GM19467 (cell line): ENCODE results near the gene NME7.

Experiments used
- ATAC-seq: cut with Tn5 transposase; IDR thresholded peaks from one replicate; pipeline ENCODE4 v1.9.1; 2021; ENCODE audit warnings: mild to moderate bottlenecking, moderate library complexity; ENCODE audit not compliant: unreplicated experiment

NME7 gene

GRCh38 chr1:169163059-169163458 is 204.5 kb downstream of the NME7 start:
- no peak for ATAC-seq

GRCh38 chr1:169161496-169162194 is 206.0 kb downstream of the NME7 start:
- ATAC-seq, result peak; percentile 65

- no peak for ATAC-seq
Observed at GRCh38 chr1:169160845-169161495, 206.6 kb downstream of the NME7 start.

DNA sequence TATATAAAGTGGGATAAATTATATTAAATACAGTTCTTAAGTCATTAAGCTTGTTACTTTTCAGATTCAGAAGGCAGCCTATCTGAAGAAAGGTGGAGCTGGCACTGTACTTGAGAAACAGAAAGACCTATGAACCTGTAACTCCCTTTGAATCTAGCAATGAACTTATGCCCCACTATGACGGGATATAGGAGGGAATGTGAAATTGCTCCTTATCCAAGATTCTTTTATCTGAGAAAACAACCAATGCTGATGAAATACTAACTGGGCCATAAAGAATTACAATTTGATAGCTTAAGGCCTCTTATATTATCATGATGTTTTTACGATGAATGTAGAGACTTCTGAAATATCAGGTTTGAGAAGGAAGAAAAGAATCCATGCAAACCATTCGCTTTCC is 211.0 kb downstream of the NME7 start:
- no peak for ATAC-seq

GRCh38 chr1:169155675-169156074 is 211.9 kb downstream of the NME7 start:
- ATAC-seq, result no peak

DNA sequence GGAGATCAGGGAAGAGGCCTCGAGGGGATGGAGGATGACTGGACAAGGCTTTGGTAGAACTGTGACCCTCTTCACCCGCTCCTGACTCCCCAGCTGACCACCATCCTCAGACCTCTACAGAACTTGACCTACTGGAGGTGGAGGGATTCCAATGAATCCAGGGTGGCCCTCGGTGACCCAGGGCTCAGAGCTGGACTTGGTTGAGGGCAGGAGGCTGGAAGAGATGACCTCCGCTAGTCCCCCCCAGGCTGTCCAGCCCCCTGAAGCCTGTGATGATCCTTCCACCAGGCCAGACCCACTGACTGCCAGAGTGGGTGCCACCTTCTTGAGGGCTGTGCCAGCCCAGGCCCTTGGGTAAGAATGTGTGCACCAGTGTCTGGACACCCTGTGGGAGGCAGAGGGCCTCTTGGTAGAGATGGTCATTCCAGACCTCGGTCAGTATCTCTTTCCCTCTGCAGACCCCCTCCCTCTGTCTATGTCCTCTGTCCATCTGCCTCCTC is 216.2 kb downstream of the NME7 start:
- no peak for ATAC-seq

DNA sequence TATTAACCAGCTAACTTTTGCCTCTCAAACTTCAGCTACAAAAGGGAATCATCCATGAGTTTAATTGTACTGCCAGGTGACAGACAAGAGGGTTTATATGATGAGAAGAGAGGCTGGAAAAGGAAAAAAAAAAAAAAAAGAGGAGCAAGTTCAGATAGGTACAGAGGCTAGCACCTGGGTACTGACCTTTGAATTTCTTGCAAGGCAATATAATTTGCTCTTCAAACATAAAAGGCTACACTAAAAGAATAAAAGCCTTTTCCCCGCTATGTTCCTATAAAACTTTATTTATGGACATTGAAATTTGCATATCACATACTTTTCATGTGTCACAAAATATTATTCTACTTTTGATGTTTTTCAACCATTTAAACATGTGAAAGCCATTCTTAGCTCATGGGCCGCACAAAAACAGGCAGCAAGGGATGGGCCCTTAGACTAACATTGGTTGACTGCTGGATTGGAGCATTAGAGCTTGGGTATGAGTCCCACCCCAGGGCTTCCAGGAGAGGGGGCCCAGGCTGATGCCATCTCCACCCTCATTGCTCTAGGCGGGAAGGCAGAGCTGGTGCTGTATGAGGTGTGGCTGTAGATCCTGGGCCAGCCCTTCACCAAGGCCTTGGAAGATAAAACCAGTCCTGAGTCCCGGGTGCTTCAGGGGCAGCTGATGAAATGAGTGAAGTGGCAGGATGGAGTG is 216.8 kb downstream of the NME7 start:
- no peak for ATAC-seq

DNA sequence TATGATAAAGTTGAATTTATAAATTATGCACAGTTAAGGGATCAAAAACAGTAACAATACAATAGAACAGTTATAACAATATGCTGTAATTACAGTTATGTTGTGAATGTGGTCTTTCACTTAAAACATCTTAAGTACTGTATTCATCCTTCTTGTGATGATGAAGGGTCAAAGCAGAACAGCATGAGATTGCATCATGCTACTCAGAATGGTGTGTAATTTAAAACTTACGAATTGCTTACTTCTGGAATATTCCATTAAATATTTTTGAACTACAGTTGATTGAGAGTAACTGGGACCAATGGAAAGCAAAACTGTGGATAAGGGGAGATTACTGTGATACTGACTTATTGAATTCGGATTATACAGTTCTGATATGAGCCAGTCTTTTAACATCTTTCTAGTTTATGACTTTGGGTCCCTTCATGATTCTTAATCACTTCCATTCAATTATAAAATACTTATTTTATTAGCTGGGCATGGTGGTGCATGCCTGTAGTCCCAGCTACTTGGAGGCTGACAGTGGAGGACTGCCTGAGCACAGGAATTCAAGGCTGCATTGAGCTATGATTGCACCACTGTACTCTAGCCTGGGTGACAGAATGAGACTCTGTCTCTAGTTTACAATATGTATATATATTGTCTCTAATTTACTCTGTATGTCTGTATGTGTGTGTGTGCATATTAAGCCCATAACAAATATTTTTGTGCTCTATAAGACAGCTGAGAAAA is 217.9 kb downstream of the NME7 start:
- no peak for ATAC-seq

DNA sequence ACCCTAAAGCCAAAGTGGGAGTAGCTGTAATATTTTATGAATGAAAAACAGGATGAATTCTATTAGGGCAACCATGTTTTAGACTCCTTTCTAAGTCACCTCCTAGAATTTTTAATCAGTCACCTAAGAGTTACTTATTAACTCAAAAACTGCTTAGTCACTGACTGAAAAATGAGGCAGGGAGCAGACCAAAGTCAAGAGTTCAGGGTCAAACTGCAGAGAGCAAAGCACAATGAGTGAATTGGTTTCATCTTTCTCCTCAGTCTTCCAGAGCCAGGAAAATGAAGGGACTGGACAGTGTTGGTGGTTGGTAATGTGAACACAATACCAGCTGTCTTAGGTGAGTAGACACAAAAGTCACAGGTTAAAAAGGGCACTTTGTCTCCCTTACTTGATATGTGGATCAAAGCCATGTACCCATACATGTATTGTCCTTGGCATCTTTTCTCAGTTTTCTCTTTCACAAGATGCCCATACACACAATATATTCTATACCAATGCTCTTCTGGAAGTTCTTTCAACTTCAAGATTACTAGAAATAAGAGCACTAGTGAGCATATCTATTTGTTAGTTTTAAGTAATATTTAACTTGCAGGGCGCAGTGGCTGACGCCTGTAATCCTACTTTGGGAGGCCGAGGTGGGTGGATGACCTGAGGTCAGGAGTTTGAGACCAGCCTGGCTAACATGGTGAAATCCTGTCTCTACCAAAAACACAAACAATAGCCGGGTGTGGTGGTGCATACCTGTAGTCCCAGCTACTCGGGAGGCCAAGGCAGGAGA is 218.9 kb downstream of the NME7 start:
- ATAC-seq, result peak; percentile 60

GRCh38 chr1:169146576-169147214 is 220.9 kb downstream of the NME7 start:
- ATAC-seq, result no peak

DNA sequence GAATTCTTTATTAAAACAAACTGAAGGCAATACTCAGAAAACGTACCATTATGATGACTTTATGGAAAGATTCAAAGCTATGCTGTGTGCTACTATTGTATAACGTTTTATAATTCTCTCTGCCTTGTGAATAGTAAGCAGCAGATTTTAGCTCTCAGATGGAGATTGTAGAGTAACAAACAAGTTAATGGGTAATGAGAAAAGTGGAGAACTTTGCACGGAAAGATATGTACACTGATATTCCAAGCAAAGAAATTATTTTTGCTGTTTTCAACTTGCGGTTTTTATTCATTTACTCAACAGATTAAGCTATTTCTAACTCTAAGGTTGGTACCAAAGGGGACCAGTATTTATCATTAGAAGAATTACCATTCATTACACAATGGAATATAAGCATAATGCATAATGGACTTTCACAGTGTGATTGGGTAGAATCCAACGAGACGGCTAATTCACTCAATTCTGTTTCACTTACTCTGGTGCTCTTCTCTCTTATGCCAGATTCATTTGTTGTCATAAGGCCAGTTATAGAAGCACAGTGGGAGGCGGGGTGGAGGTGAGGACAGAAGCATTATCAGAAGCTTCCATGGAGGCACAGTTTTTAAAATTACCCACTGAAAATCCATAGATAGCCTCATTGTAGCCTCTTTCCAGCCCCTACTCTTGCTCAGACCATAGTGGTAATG is 222.5 kb downstream of the NME7 start:
- no peak for ATAC-seq

GRCh38 chr1:169143984-169144383 is 223.6 kb downstream of the NME7 start:
- ATAC-seq, result no peak

GRCh38 chr1:169143346-169143745 is 224.3 kb downstream of the NME7 start:
- ATAC-seq, result no peak

DNA sequence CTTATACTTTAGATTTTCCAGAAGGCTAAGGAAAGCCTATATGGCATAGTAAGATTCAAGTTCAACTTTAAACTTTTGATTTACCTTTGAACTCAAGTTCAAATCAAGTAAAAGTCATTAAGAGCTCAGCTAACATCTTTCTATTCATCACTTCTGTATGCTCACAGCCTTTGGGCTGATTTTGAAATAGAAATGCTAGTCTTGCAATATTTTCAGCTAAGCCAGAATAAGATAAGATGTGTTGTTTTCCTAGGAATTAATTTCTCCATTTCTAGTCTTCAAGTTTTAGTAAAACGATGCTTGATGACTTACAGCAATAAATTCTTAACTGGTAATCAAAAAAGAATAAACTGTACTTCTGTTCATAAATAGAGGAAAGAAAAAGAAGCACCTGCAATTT is 225.5 kb downstream of the NME7 start:
- no peak for ATAC-seq

- ATAC-seq, result no peak
Observed at GRCh38 chr1:169141356-169141755, 226.2 kb downstream of the NME7 start.

- ATAC-seq, result peak; percentile 82
Observed at GRCh38 chr1:169138866-169139670, 228.5 kb downstream of the NME7 start.

DNA sequence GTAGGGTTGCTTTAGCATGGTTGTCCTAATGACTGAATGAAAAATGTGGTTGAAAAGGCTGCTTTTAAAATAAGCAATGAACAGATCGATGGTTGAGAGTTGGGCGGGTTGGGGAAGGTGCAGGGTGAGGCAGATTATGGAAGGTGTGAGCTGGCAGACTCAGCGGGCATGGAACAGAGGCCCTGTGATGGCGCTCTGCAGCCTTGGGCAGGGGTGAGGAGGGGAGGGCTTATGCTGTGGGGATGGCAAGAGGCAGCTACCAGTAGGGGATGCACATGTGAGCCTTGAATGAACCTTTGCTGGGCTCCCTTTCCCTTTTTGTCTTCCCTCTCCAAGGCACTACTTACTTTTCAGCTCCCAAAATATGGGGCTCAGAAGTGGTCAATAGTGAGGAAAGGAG is 230.2 kb downstream of the NME7 start:
- no peak for ATAC-seq

DNA sequence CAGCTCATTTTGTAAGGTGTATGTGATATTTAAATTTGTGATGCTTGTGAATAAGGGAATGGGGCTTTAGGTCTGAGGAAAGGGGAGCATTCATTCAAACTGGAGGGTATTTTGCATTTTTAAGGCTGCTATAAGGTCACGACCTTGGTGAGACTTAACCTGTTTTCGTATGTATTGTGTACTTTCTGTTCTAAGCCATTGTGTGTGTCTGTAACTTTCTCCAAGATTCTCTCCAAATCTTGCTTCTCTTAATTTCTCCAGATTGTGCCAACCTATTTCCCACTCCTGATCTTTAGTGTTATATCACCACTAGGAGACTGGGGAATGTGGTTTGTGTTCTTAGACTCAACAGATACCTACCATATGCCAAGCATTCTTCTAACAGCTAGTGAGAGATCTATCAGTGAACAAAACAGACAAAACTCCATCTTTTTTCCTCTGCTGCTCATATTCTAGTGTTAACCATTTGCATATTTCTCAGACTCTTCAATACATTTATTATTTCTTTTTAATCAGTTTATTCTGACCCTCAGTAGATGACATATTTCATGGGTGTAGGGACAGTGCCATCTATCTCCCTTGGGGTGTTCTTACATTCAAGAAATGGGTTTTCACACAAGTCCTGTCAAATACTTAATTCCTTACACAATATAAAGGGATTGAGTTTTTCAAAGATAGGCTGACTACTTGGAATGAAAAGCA is 233.6 kb downstream of the NME7 start:
- no peak for ATAC-seq
